ENCODE data around the gene PSMB1. TPM values are rescaled to one million over a fixed set of nuclear protein-coding genes. Genes with fewer than 3 reads are reported as not detected.

Gene PSMB1
- total RNA-seq, 1 experiment from 2014 or later = 215 TPM

GRCh38 chr6:170545405-170545804, 7.7 kb downstream of the PSMB1 start (continued):
- TF ChIP-seq FOXP4 (CRISPR knock-in tag; IDR thresholded peaks at IDR 0.05) (no peak), CBFB (CRISPR knock-in tag; IDR thresholded peaks at IDR 0.05; ENCODE audit: low read depth) (no peak), JAZF1 (CRISPR knock-in tag; IDR thresholded peaks at IDR 0.05) (no peak), MXD4 (CRISPR knock-in tag; IDR thresholded peaks at IDR 0.05; ENCODE audit: borderline replicate concordance) (no peak), ATF1 (CRISPR knock-in tag; IDR thresholded peaks at IDR 0.05) (no peak)

GRCh38 chr6:170542031-170542719, 10.9 kb downstream of the PSMB1 start:
- H3K4me1 Mint-ChIP-seq = no peaks in the 10 kb centered on the region
- no peaks in the 10 kb centered on the region for H3K9me3 Mint-ChIP-seq
- ATAC-seq (no peak), DNase-seq (ENCODE audit: low spot score) (no peak)
- H3K27me3 Mint-ChIP-seq (ENCODE audit: low read depth) = no peaks in the 10 kb centered on the region
- H3K27ac Mint-ChIP-seq = no peak overlapping the region
- ChIA-PET CTCF (no interaction called here), POLR2A (no interaction called here)
- peaks cover 89% of the 10 kb centered on the region for H3K36me3 Mint-ChIP-seq
- no peak for TF ChIP-seq ZNF138 (CRISPR knock-in tag; conservative IDR thresholded peaks at IDR 0.05)
- no peak for TF ChIP-seq ZSCAN18 (CRISPR knock-in tag; IDR thresholded peaks at IDR 0.05)
- TF ChIP-seq AR (CRISPR knock-in tag; IDR thresholded peaks at IDR 0.05) = no peak
- TF ChIP-seq TEAD1 (CRISPR knock-in tag; IDR thresholded peaks at IDR 0.05) = no peak
- TF ChIP-seq SOX15 (CRISPR knock-in tag; IDR thresholded peaks at IDR 0.05) = no peak
- TF ChIP-seq ZNF263 (CRISPR knock-in tag; IDR thresholded peaks at IDR 0.05; ENCODE audit: low read depth) = no peak
- TF ChIP-seq PREB (CRISPR knock-in tag; IDR thresholded peaks at IDR 0.05; ENCODE audit: borderline replicate concordance) = no peak
- no peak for TF ChIP-seq MAX (CRISPR knock-in tag; IDR thresholded peaks at IDR 0.05)
- no peak for TF ChIP-seq USF1 (CRISPR knock-in tag; IDR thresholded peaks at IDR 0.05)
- no peak for TF ChIP-seq ATF2 (CRISPR knock-in tag; IDR thresholded peaks at IDR 0.05; ENCODE audit: borderline replicate concordance, low read depth)
- TF ChIP-seq ZNF671 (CRISPR knock-in tag; IDR thresholded peaks at IDR 0.05) = no peak
- TF ChIP-seq ZNF219 (CRISPR knock-in tag; IDR thresholded peaks at IDR 0.05; ENCODE audit: borderline replicate concordance) = no peak
- H3K4me3 Mint-ChIP-seq = no peak overlapping the region
